PC-3 (cell line): ENCODE measurements around the gene UBR2.

Experiments
- CTCF ChIP-seq: fragments of 300-600 bp; sonication (generic); conservative IDR thresholded peaks from 2 replicates; pipeline ENCODE4 v1.5.1; 2017; ENCODE audit warnings: antibody characterized with exemption, low read depth, mild to moderate bottlenecking, low read length
- EZH2 ChIP-seq: fragments of 300-600 bp; sonication (generic); IDR thresholded peaks from one replicate; pipeline ENCODE4 v1.6.1; 2017; ENCODE audit warnings: antibody characterized with exemption, mild to moderate bottlenecking, low read length; ENCODE audit not compliant: unreplicated experiment
- EZH2phosphoT487 ChIP-seq: fragments of 300-600 bp; sonication (generic); IDR thresholded peaks from 2 replicates; pipeline ENCODE4 v1.6.1; 2018; ENCODE audit warnings: mild to moderate bottlenecking, antibody characterized with exemption, low read length, borderline replicate concordance

GRCh38 chr6:42598300-42598699, 34.5 kb downstream of the UBR2 start:
- no peak for TF ChIP-seq EZH2phosphoT487
- TF ChIP-seq CTCF, result no peak
- no peak for TF ChIP-seq EZH2
